ENCODE results near the gene SUMF1.

Gene SUMF1

DNA sequence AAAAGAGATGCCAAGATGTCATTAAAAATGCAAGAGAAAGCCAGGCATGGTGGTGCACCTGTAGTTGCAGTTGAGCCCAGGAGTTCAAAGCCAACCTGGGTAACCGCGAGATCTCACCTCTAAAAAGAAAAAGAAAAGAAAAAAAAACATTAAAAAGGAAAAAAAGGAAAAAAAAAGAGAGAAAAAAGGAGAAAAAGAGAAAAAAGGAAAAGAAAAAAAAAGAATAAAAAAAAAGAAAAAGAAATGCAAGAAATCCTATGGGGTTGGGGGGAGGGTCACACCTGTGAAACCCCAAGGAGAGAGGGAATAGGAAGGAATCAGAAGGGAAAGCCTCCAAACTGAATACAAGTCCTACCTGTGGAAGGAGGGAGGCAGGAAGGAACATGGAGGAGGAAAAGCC is 5.2 kb upstream of the SUMF1 start:
- ChIA-PET CTCF (no interaction called here), POLR2A (no interaction called here)
- no peak overlapping the region for H3K4me3 ChIP-seq (ENCODE audit: low read depth, low read length)
- TF ChIP-seq, protein P1, sequence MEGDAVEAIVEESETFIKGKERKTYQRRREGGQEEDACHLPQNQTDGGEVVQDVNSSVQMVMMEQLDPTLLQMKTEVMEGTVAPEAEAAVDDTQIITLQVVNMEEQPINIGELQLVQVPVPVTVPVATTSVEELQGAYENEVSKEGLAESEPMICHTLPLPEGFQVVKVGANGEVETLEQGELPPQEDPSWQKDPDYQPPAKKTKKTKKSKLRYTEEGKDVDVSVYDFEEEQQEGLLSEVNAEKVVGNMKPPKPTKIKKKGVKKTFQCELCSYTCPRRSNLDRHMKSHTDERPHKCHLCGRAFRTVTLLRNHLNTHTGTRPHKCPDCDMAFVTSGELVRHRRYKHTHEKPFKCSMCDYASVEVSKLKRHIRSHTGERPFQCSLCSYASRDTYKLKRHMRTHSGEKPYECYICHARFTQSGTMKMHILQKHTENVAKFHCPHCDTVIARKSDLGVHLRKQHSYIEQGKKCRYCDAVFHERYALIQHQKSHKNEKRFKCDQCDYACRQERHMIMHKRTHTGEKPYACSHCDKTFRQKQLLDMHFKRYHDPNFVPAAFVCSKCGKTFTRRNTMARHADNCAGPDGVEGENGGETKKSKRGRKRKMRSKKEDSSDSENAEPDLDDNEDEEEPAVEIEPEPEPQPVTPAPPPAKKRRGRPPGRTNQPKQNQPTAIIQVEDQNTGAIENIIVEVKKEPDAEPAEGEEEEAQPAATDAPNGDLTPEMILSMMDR (IDR thresholded peaks at IDR 0.05; ENCODE audit: insufficient read depth, low read length, missing control alignments): no peak
- DNase-seq (ENCODE audit: low read depth, low spot score): no peak

DNA sequence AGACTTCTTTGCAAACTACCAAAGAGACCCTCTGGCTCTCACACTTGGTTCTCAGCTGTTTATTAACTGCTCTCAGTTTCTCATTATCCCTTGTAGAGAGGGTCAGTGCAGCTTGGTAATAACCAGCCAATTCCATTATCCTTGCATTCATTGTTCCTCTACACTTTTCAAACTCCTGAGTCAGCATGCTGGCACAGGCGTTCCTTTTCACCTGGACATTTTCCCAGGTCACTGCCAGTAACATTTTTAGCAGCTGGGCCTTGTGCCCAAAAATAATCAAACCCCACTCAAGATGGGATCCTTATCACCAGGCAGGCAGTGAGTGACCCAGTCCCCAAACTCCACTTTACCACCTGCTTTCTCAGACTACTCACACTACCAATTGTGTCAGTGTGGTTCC is 4.8 kb upstream of the SUMF1 start:
- ChIA-PET CTCF (no interaction called here), POLR2A (no interaction called here)
- TF ChIP-seq, protein P1 (IDR thresholded peaks at IDR 0.05; ENCODE audit: insufficient read depth, low read length, missing control alignments): no peak
- DNase-seq (ENCODE audit: low read depth, low spot score): no peak
- no peak overlapping the region for H3K4me3 ChIP-seq (ENCODE audit: low read depth, low read length)

DNA sequence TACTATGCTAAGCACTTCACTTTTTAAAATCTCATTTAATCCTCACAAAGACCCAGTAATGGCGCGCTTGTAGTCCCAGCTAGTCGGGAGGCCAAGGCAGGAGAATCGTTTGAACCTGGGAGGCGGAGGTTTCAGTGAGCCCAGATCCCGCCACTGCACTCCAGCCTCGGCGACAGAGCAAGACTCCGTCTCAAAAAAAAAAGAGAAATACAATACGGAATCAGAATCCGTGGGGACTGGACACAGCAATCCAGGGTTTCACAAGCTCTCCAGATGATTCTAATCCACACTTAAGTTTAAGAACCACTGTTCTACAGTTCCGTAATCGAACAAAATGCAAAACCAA is 426 bp upstream of the SUMF1 start:
- peak overlapping the region; percentile 86 for H3K4me3 ChIP-seq (ENCODE audit: low read depth, low read length)
- CTCF ChIA-PET: interaction anchor here (1.1 to 2.0 kb wide), 2 partner anchors 26 to 166 kb away, joined by 3 to 4 read pairs; partner anchors contain the start of gene ITPR1
- no peak for DNase-seq (ENCODE audit: low read depth, low spot score)
- TF ChIP-seq, protein P1 (IDR thresholded peaks at IDR 0.05; ENCODE audit: insufficient read depth, low read length, missing control alignments): no peak
- POLR2A ChIA-PET: interaction anchor here (1.6 kb wide), 1 partner anchor 26 kb away, joined by 26 read pairs; the partner anchor contains the start of gene ITPR1

DNA sequence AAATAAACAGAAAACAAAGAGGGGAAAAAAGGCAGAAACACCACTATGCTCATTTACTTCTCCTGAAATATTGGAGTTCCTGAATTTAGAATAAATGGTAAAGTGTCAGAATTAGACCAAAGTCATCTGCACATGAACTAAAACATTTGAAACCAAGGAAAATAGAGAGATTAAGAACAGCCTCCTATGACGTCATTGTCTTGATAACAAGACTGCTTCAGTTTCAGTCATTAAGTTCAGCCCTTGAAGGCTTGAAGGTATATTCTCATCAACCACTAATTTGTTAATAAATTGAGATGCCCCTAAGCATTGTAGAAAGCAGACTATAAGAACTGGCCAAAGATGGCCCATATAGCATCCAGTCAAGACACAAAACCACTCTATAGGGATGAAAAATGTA is 2.5 kb downstream of the SUMF1 start:
- CTCF ChIA-PET: no interaction called here
- TF ChIP-seq, protein P1 (IDR thresholded peaks at IDR 0.05; ENCODE audit: insufficient read depth, low read length, missing control alignments): no peak
- no peak for DNase-seq (ENCODE audit: low read depth, low spot score)
- no peak overlapping the region for H3K4me3 ChIP-seq (ENCODE audit: low read depth, low read length)
- POLR2A ChIA-PET: no interaction called here

DNA sequence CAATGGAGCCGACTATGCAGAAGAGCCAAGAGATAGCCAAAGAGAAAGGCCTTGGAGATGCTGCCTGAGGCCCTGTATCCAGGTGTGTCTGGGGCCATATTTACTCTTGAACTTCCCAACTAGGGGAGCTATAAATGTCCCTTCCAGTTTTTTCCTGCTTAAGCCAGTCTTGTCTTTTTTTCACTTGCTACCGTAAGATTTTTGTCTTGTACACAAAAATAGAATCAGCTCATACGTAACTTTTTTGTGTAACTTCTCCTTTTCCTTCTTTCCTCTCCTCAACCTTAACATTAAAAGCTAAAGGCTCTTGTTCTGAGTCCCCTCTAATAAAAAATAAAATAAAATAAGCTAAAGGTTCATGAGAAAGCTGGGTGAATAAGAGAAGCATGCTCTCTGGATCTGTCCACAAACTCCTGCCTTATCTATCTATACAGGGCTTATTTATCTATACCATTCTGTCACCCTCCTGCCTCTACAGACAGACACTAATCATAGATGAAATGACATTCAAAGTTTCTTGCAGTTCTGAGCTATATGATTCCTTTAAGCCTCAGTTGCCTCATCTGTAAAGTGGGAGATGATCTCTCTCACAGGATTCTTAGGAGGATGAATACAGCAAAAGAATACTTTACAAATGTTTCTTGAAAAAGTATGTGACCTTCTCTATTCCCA is 4.6 kb downstream of the SUMF1 start:
- no peak overlapping the region for H3K4me3 ChIP-seq (ENCODE audit: low read depth, low read length)
- ChIA-PET POLR2A (no interaction called here), CTCF (interaction anchor here (0.9 kb wide), 1 partner anchor 248 kb away, joined by 3 read pairs; no protein-coding TSS in a partner anchor)
- no peak for DNase-seq (ENCODE audit: low read depth, low spot score)
- TF ChIP-seq, protein P1 (IDR thresholded peaks at IDR 0.05; ENCODE audit: insufficient read depth, low read length, missing control alignments): no peak

DNA sequence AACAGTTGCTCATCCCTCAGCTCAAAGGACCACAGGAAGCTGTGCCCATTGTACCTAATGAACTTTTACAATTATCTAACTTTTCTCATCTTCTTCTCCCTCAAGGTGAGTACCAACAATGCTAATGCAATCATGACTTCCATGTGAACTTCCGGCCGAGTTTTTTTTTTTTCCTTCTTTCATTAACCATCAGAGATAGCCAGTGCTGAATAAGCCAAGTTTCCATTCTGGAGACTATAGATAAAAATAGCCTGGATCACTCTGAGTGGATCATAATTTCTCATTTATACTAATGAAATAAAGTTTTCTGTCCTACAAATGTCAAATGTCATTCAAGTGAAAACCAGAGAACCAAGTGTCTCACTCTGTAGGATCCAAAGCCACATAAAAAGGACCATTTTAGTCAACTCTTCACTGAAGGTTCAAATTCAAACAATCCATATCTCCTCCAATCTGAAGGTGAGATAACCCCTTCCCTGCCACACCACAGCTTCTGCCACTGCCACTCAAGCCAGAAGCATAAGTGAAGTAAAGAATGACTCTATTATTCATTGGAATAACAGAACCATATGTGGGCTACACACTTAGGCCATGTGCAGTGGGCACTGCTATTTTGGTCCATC is 5.5 kb downstream of the SUMF1 start:
- TF ChIP-seq, protein P1 (IDR thresholded peaks at IDR 0.05; ENCODE audit: insufficient read depth, low read length, missing control alignments): no peak
- no peak overlapping the region for H3K4me3 ChIP-seq (ENCODE audit: low read depth, low read length)
- ChIA-PET POLR2A (no interaction called here), CTCF (no interaction called here)
- DNase-seq (ENCODE audit: low read depth, low spot score): no peak
